Fibroblast of upper back skin (primary cell): ENCODE measurements around the gene CEP164.
"Not testable (repeated sequence)": the region's sequence is repeated elsewhere in the genome, so short reads cannot be mapped to it uniquely, and the experiment has no call there.

Source experiments
- DNase-seq: peaks from one replicate; pipeline ENCODE4 v3.0.0-alpha.2; 2013

The CEP164 gene

GRCh38 chr11:117399100-117399840, 71.6 kb downstream of the CEP164 start:
- not testable (repeated sequence) for DNase-seq

- DNase-seq, result not testable (repeated sequence)
Observed at GRCh38 chr11:117405898-117406297, 78.2 kb downstream of the CEP164 start.

- no peak for DNase-seq
Observed at GRCh38 chr11:117407016-117407415, 79.4 kb downstream of the CEP164 start.

- DNase-seq, result no peak
Observed at GRCh38 chr11:117408356-117408755, 80.7 kb downstream of the CEP164 start.

- DNase-seq, result no peak
Observed at GRCh38 chr11:117409511-117409910, 81.9 kb downstream of the CEP164 start.

- DNase-seq, result no peak
Observed at GRCh38 chr11:117410238-117410637, 82.6 kb downstream of the CEP164 start.

GRCh38 chr11:117410861-117411710, 83.4 kb downstream of the CEP164 start:
- DNase-seq, result peak; percentile 21

- DNase-seq, result no peak
Observed at GRCh38 chr11:117411736-117412135, 84.1 kb downstream of the CEP164 start.

GRCh38 chr11:117412176-117412575, 84.5 kb downstream of the CEP164 start:
- DNase-seq, result no peak

GRCh38 chr11:117412653-117413275, 85.1 kb downstream of the CEP164 start:
- no peak for DNase-seq

GRCh38 chr11:117413616-117414015, 86.0 kb downstream of the CEP164 start:
- DNase-seq, result no peak

GRCh38 chr11:117414724-117415123, 87.1 kb downstream of the CEP164 start:
- no peak for DNase-seq

GRCh38 chr11:117415358-117415896, 87.8 kb downstream of the CEP164 start:
- no peak for DNase-seq

- DNase-seq, result no peak
Observed at GRCh38 chr11:117417342-117417741, 89.7 kb downstream of the CEP164 start.

- DNase-seq, result no peak
Observed at GRCh38 chr11:117417856-117418255, 90.2 kb downstream of the CEP164 start.

GRCh38 chr11:117418737-117419481, 91.3 kb downstream of the CEP164 start:
- DNase-seq, result no peak

GRCh38 chr11:117419482-117420142, 92.0 kb downstream of the CEP164 start:
- peak; percentile 7 for DNase-seq

GRCh38 chr11:117420143-117420485, 92.5 kb downstream of the CEP164 start:
- no peak for DNase-seq

- DNase-seq, result no peak
Observed at GRCh38 chr11:117420598-117420997, 92.9 kb downstream of the CEP164 start.

GRCh38 chr11:117421041-117421440, 93.4 kb downstream of the CEP164 start:
- no peak for DNase-seq

- DNase-seq, result no peak
Observed at GRCh38 chr11:117421476-117421875, 93.8 kb downstream of the CEP164 start.

GRCh38 chr11:117423046-117423575, 95.5 kb downstream of the CEP164 start:
- DNase-seq, result no peak
